SK-N-SH (cell line): ENCODE measurements around the gene PPP1R14C. TPM values are rescaled to one million over a fixed set of nuclear protein-coding genes. Genes with fewer than 3 reads are reported as not detected.

ENCODE experiments used
- CTCF ChIA-PET: fragments of 300-600, 350-600 bp; formaldehyde crosslinking; extraction: SDS; loops from one replicate; lab custom pipeline; 2021; lab: Yijun Ruan, JAX
- POLR2A ChIA-PET: fragments of 350-600 bp; sonication (Branson Sonifier 250); formaldehyde crosslinking; extraction: SDS; loops from one replicate; lab custom pipeline; 2020; ENCODE audit warnings: antibody characterized with exemption, inconsistent platforms; lab: Yijun Ruan, JAX
- DNase-seq: peaks from one replicate; pipeline ENCODE4 v3.0.0; 2012
- H2AFZ ChIP-seq: fragments of 200-600 bp; sonication (generic); 2 replicates; pipeline ENCODE4 v1.8.1; 2016; ENCODE audit warnings: antibody characterized with exemption, mild to moderate bottlenecking, low read depth
- H3F3A ChIP-seq: fragments of 200-600 bp; sonication (generic); replicated peaks from 2 replicates; pipeline ENCODE3; 2016; ENCODE audit warnings: antibody characterized with exemption, mild to moderate bottlenecking; ENCODE audit not compliant: insufficient read depth
- H3K27ac ChIP-seq, 2 experiments: fragments of 200-500 bp in 1 of 2; fragments of 200-600 bp in 1 of 2; sonication (Bioruptor generic) in 1 of 2; sonication (generic), shearing (Covaris generic) in 1 of 2; 2 replicates each; pipeline versions ENCODE4 v1.5.1 to v1.6.1; 2014 to 2016; ENCODE audit warnings: low read depth in 2 of 2, inconsistent platforms in 1 of 2, low read length in 1 of 2, mild to moderate bottlenecking in 1 of 2, mixed read lengths in 1 of 2
- H3K27me3 ChIP-seq: fragments of 200-600 bp; sonication (generic), shearing (Covaris generic); 2 replicates; pipeline ENCODE4 v1.6.1; 2016; ENCODE audit warnings: mixed run types; ENCODE audit not compliant: insufficient read depth
- H3K36me3 ChIP-seq, 2 experiments: fragments of 200-500 bp in 1 of 2; fragments of 200-600 bp in 1 of 2; sonication (Bioruptor generic) in 1 of 2; sonication (generic) in 1 of 2; replicated peaks in 1 of 2; 2 replicates each; pipeline versions ENCODE3 to v1.5.1; 2014 to 2016; ENCODE audit warnings: low read length in 1 of 2, mild to moderate bottlenecking in 1 of 2; ENCODE audit not compliant: insufficient read depth in 2 of 2, control insufficient read depth in 1 of 2
- H3K4me1 ChIP-seq, 2 experiments: fragments of 200-500 bp in 1 of 2; fragments of 200-600 bp in 1 of 2; sonication (Bioruptor generic) in 1 of 2; sonication (generic), shearing (Covaris generic) in 1 of 2; 2 replicates each; pipeline versions ENCODE4 v1.5.1 to v1.6.1; 2014 to 2016; ENCODE audit warnings: low read depth in 1 of 2, low read length in 1 of 2, mixed run types in 1 of 2; ENCODE audit not compliant: insufficient read depth in 2 of 2, control insufficient read depth in 1 of 2
- H3K4me2 ChIP-seq: fragments of 200-600 bp; sonication (generic), shearing (Covaris generic); 2 replicates; pipeline ENCODE4 v1.6.1; 2017; ENCODE audit warnings: mixed run types
- H3K4me3 ChIP-seq, 2 experiments: fragments of 200-500 bp in 1 of 2; fragments of 200-600 bp in 1 of 2; sonication (Bioruptor generic) in 1 of 2; sonication (generic), shearing (Covaris generic) in 1 of 2; 2 replicates each; pipeline versions ENCODE4 v1.5.1 to v1.8.1; 2014 to 2016; ENCODE audit warnings: low read depth in 2 of 2, inconsistent platforms in 1 of 2, low read length in 1 of 2, mild to moderate bottlenecking in 1 of 2, mixed read lengths in 1 of 2, moderate library complexity in 1 of 2
- H3K79me2 ChIP-seq: fragments of 200-600 bp; sonication (generic); 2 replicates; pipeline ENCODE4 v1.8.1; 2017; ENCODE audit warnings: mild to moderate bottlenecking; ENCODE audit not compliant: insufficient read depth
- H3K9ac ChIP-seq: fragments of 200-600 bp; sonication (generic); 2 replicates; pipeline ENCODE4 v1.6.1; 2017; ENCODE audit warnings: mixed run types
- H3K9me2 ChIP-seq: fragments of 200-600 bp; sonication (generic); 2 replicates; pipeline ENCODE4 v1.6.1; 2017; ENCODE audit warnings: mixed run types
- H3K9me3 ChIP-seq: fragments of 200-600 bp; sonication (generic); 2 replicates; pipeline ENCODE4 v1.6.1; 2017; ENCODE audit warnings: mixed run types, mild to moderate bottlenecking, moderate library complexity
- H4K20me1 ChIP-seq: fragments of 200-600 bp; sonication (generic); 2 replicates; pipeline ENCODE4 v1.6.1; 2017; ENCODE audit warnings: mild to moderate bottlenecking, mixed run types; ENCODE audit not compliant: insufficient read depth
- CHD2 ChIP-seq: fragments of 150-350 bp; IDR thresholded peaks from 2 replicates; pipeline ENCODE4 v1.6.1; 2018; ENCODE audit warnings: low read length; ENCODE audit not compliant: partially characterized antibody
- EP300 ChIP-seq, 2 experiments: IDR thresholded peaks; 2 replicates each; pipeline versions ENCODE4 v1.4.0 to v1.6.1; 2012; ENCODE audit warnings: borderline replicate concordance in 1 of 2, low read depth in 1 of 2, low read length in 1 of 2
- FOXJ3 ChIP-seq: sonication (generic); formaldehyde crosslinking; IDR thresholded peaks from 2 replicates; pipeline ENCODE4 v1.5.1; 2020; ENCODE audit warnings: mild to moderate bottlenecking, missing genetic modification reagents
- FOXM1 ChIP-seq: IDR thresholded peaks from 2 replicates; pipeline ENCODE4 v1.4.0; 2012; ENCODE audit warnings: low read depth, mild to moderate bottlenecking
- GABPA ChIP-seq: IDR thresholded peaks from 2 replicates; pipeline ENCODE4 v1.4.0; 2012; ENCODE audit warnings: low read depth, mild to moderate bottlenecking
- MEF2A ChIP-seq: IDR thresholded peaks from 2 replicates; pipeline ENCODE4 v1.4.0; 2012; ENCODE audit warnings: low read depth, borderline replicate concordance
- MXI1 ChIP-seq: IDR thresholded peaks from 2 replicates; pipeline ENCODE4 v1.6.1; 2012; ENCODE audit warnings: mild to moderate bottlenecking, low read depth, low read length, improper control_type of control experiment
- NFIC ChIP-seq: IDR thresholded peaks from 2 replicates; pipeline ENCODE4 v1.4.0; 2012; ENCODE audit warnings: borderline replicate concordance
- NRF1 ChIP-seq: IDR thresholded peaks from 2 replicates; pipeline ENCODE4 v1.6.1; 2012; ENCODE audit warnings: low read depth, mild to moderate bottlenecking, low read length
- RCOR1 ChIP-seq: fragments of 150-350 bp; IDR thresholded peaks from 2 replicates; pipeline ENCODE4 v1.6.1; 2017; ENCODE audit warnings: antibody characterized with exemption, low read length
- RFX5 ChIP-seq: IDR thresholded peaks from 2 replicates; pipeline ENCODE4 v1.6.1; 2012; ENCODE audit warnings: mild to moderate bottlenecking, improper control_type of control experiment, low read length
- RXRA ChIP-seq: IDR thresholded peaks from 2 replicates; pipeline ENCODE4 v1.4.0; 2012; ENCODE audit warnings: low read depth, mild to moderate bottlenecking, borderline replicate concordance
- SIN3A ChIP-seq: IDR thresholded peaks from 2 replicates; pipeline ENCODE4 v1.6.1; 2012; ENCODE audit warnings: low read depth, mild to moderate bottlenecking, low read length, moderate library complexity, borderline replicate concordance
- TAF1 ChIP-seq: IDR thresholded peaks from 2 replicates; pipeline ENCODE4 v1.6.1; 2012; ENCODE audit warnings: low read depth, mild to moderate bottlenecking, low read length, moderate library complexity, borderline replicate concordance
- WGBS: methylation state at CpG from one replicate; pipeline ENCODE4 v1.1.6; 2017; ENCODE audit warnings: low lambda C conversion rate; 5-methylcytosine and 5-hydroxymethylcytosine counted together
- polyA plus RNA-seq, 3 experiments: library from polyadenylated mRNA; depleted of rRNA; stranded (reverse); fragments of >200 nt; gene quantifications; 2 replicates each; pipeline ENCODE4 v1.2.3, GENCODE V29; 2012
- TF ChIP-seq, protein P1 (sequence below): IDR thresholded peaks from 2 replicates; pipeline ENCODE4 v1.4.0; 2012; ENCODE audit warnings: low read depth
- TF ChIP-seq, protein P2 (sequence below): IDR thresholded peaks from 2 replicates; pipeline ENCODE4; 2012
- TF ChIP-seq, protein P3 (sequence below): fragments of 150-350 bp; IDR thresholded peaks from 2 replicates; pipeline ENCODE4 v1.6.1; 2016; ENCODE audit warnings: mild to moderate bottlenecking, low read depth, low read length
- TF ChIP-seq, protein P4 (sequence below): fragments of 150-350 bp; IDR thresholded peaks from 2 replicates; pipeline ENCODE4 v1.6.1; 2017; ENCODE audit warnings: antibody characterized with exemption, low read length, low read depth, borderline replicate concordance
- TF ChIP-seq, protein P5 (sequence below): IDR thresholded peaks from 2 replicates; pipeline ENCODE4 v1.4.0; 2012; ENCODE audit warnings: low read depth, borderline replicate concordance

Gene PPP1R14C
- polyA plus RNA-seq, 1 of the 3 experiments (the other 2 are of a cell fraction): not detected

DNA sequence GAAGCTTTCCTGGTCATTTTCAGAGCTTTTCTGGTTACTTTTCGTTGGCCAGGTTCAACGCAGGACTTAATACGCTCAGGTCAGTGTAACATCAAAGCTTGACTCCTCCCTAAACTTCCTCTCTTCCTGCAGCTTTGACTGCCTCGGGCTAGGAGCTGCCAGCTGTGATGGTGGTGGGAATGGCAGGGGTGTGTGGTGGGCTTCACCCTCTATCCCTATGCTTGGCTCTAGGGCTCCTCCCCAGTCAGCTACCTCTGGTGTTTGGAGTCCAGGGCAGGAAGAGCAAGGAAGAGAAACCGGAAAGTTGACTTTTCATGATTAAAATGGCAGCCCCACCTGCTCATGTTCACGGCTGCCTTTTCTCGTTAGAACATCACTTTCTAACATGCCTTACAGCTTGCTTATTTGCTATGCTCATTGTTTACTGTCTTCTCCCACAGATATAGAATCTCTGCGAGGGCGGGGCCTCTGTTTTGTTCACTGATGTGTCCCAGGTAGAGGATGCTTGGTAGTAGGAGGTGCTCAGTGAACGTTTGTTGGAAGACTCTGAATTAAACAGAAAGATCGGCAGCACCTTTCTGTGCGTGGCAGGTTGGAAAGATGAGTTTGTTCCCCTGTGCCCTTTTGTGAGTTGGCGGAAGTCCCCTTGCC is 16.1 kb upstream of the PPP1R14C start:
- DNase-seq: no peak
- POLR2A ChIA-PET: no interaction called here
- H3K4me2 ChIP-seq: no peak overlapping the region

DNA sequence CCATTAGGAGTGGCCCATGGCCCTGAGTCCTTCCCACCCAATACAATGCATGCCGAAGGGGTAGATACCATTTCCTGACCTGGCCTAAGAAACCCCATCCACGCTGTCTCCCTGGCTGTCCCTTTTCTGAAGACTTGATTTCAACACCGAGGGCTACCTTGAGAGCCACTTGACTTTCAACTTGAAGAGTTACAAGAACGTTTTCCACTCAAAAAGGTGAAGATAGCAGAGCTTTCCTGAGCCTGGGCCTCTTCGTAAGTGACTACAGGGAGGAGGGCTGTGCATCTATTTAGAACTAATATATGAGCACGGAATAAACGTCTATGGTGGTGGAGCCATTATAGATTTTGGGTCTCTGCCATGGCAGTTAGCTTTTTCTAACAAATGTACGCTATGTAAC is 14.4 kb upstream of the PPP1R14C start:
- 8% methylated on average over 8 of the region's 8 CpGs for WGBS
- POLR2A ChIA-PET: no interaction called here
- no peaks in the 10 kb centered on the region; the same call in 1 of the 2 replicates for H3K27me3 ChIP-seq
- no peak overlapping the region for H3K27ac ChIP-seq
- CTCF ChIA-PET: no interaction called here
- H3K9me3 ChIP-seq: no peaks in the 10 kb centered on the region
- H3K4me1 ChIP-seq: no peaks in the 10 kb centered on the region
- no peaks in the 10 kb centered on the region for H3K9me2 ChIP-seq
- H3K4me2 ChIP-seq: no peak overlapping the region
- no peak overlapping the region for H3K4me3 ChIP-seq
- H3K36me3 ChIP-seq: no peaks in the 10 kb centered on the region
- no peaks in the 10 kb centered on the region for H3F3A ChIP-seq
- no peak for DNase-seq
- no peaks in the 10 kb centered on the region for H4K20me1 ChIP-seq
- no peak overlapping the region for H2AFZ ChIP-seq
- no peaks in the 10 kb centered on the region for H3K79me2 ChIP-seq
- no peak overlapping the region for H3K9ac ChIP-seq
- no peak for TF ChIP-seq EP300 (IDR thresholded peaks at IDR 0.05; ENCODE audit: borderline replicate concordance in 1 of 2, low read depth in 1 of 2, low read length in 1 of 2)
- no peak for TF ChIP-seq TAF1
- TF ChIP-seq, protein P1, sequence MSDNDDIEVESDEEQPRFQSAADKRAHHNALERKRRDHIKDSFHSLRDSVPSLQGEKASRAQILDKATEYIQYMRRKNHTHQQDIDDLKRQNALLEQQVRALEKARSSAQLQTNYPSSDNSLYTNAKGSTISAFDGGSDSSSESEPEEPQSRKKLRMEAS: no peak
- no peak for TF ChIP-seq MXI1
- TF ChIP-seq NFIC: no peak
- no peak for TF ChIP-seq FOXM1
- TF ChIP-seq CHD2: no peak
- no peak for TF ChIP-seq SIN3A
- no peak for TF ChIP-seq FOXJ3 (CRISPR knock-in tag)
- no peak for TF ChIP-seq MEF2A
- TF ChIP-seq NRF1: no peak
- TF ChIP-seq RCOR1: no peak
- TF ChIP-seq, protein P2, sequence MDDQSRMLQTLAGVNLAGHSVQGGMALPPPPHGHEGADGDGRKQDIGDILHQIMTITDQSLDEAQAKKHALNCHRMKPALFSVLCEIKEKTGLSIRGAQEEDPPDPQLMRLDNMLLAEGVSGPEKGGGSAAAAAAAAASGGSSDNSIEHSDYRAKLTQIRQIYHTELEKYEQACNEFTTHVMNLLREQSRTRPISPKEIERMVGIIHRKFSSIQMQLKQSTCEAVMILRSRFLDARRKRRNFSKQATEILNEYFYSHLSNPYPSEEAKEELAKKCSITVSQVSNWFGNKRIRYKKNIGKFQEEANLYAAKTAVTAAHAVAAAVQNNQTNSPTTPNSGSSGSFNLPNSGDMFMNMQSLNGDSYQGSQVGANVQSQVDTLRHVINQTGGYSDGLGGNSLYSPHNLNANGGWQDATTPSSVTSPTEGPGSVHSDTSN: no peak
- TF ChIP-seq, protein P3, sequence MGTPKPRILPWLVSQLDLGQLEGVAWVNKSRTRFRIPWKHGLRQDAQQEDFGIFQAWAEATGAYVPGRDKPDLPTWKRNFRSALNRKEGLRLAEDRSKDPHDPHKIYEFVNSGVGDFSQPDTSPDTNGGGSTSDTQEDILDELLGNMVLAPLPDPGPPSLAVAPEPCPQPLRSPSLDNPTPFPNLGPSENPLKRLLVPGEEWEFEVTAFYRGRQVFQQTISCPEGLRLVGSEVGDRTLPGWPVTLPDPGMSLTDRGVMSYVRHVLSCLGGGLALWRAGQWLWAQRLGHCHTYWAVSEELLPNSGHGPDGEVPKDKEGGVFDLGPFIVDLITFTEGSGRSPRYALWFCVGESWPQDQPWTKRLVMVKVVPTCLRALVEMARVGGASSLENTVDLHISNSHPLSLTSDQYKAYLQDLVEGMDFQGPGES: no peak

More for the DNA sequence above, 16.1 kb upstream of the PPP1R14C start:
- CTCF ChIA-PET: no interaction called here
- no peaks in the 10 kb centered on the region; the same call in 1 of the 2 replicates for H3K27me3 ChIP-seq
- H3K79me2 ChIP-seq: no peaks in the 10 kb centered on the region
- H4K20me1 ChIP-seq: no peaks in the 10 kb centered on the region
- H3K4me1 ChIP-seq: no peaks in the 10 kb centered on the region
- H2AFZ ChIP-seq: no peak overlapping the region
- no peak overlapping the region for H3K27ac ChIP-seq
- H3K9ac ChIP-seq: no peak overlapping the region
- H3K9me2 ChIP-seq: no peaks in the 10 kb centered on the region
- WGBS: 3% methylated on average over 12 of the region's 13 CpGs
- H3K4me3 ChIP-seq: no peak overlapping the region
- H3K36me3 ChIP-seq: no peaks in the 10 kb centered on the region
- H3K9me3 ChIP-seq: no peaks in the 10 kb centered on the region
- TF ChIP-seq, protein P4, sequence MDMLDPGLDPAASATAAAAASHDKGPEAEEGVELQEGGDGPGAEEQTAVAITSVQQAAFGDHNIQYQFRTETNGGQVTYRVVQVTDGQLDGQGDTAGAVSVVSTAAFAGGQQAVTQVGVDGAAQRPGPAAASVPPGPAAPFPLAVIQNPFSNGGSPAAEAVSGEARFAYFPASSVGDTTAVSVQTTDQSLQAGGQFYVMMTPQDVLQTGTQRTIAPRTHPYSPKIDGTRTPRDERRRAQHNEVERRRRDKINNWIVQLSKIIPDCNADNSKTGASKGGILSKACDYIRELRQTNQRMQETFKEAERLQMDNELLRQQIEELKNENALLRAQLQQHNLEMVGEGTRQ: no peak
- no peak for TF ChIP-seq RCOR1
- no peak for TF ChIP-seq TAF1
- no peak for TF ChIP-seq CHD2
- no peak for TF ChIP-seq RFX5
- TF ChIP-seq, protein P5, sequence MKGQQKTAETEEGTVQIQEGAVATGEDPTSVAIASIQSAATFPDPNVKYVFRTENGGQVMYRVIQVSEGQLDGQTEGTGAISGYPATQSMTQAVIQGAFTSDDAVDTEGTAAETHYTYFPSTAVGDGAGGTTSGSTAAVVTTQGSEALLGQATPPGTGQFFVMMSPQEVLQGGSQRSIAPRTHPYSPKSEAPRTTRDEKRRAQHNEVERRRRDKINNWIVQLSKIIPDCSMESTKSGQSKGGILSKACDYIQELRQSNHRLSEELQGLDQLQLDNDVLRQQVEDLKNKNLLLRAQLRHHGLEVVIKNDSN: no peak
- TF ChIP-seq NFIC: no peak
- TF ChIP-seq FOXM1: no peak
- no peak for TF ChIP-seq NRF1
- TF ChIP-seq RXRA: no peak
- TF ChIP-seq GABPA: no peak
- TF ChIP-seq, protein P2: no peak
- no peak for TF ChIP-seq SIN3A
- no peaks in the 10 kb centered on the region for H3F3A ChIP-seq
